MM.1S (cell line): ENCODE data around the gene KLHL12.

Experiments
- DNase-seq: peaks from one replicate; pipeline ENCODE4 v3.0.0-alpha.2; 2015
- H2AFZ ChIP-seq: fragments of 300-600 bp; sonication (generic); 2 replicates; pipeline ENCODE4 v1.6.0; 2016; ENCODE audit warnings: antibody characterized with exemption, low read length
- H3F3A ChIP-seq: fragments of 300-600 bp; sonication (generic); 2 replicates; pipeline ENCODE4 v1.6.1; 2016; ENCODE audit warnings: mild to moderate bottlenecking, antibody characterized with exemption, low read length, moderate library complexity, mixed read lengths; ENCODE audit not compliant: insufficient read depth
- H3K27ac ChIP-seq: fragments of 300-600 bp; sonication (generic); 2 replicates; pipeline ENCODE4 v1.5.1; 2016; ENCODE audit warnings: mild to moderate bottlenecking, low read length
- H3K27me3 ChIP-seq: fragments of 300-600 bp; sonication (generic); replicated peaks from 2 replicates; pipeline ENCODE4 v1.6.0; 2016; ENCODE audit warnings: low read length; ENCODE audit not compliant: insufficient read depth
- H3K36me3 ChIP-seq: fragments of 300-600 bp; sonication (generic); replicated peaks from 2 replicates; pipeline ENCODE4 v1.6.1; 2016; ENCODE audit warnings: mild to moderate bottlenecking, low read length, mixed read lengths; ENCODE audit not compliant: insufficient read depth
- H3K4me1 ChIP-seq: fragments of 300-600 bp; sonication (generic); 2 replicates; pipeline ENCODE4 v1.6.1; 2016; ENCODE audit warnings: low read length, mixed read lengths
- H3K4me2 ChIP-seq: fragments of 300-600 bp; sonication (generic); 2 replicates; pipeline ENCODE4 v1.6.0; 2016; ENCODE audit warnings: low read depth, low read length
- H3K4me3 ChIP-seq: fragments of 300-600 bp; sonication (generic); 2 replicates; pipeline ENCODE4 v1.5.1; 2016; ENCODE audit warnings: low read length, mixed read lengths
- H3K79me2 ChIP-seq: fragments of 300-600 bp; sonication (generic); 2 replicates; pipeline ENCODE4 v1.6.1; 2016; ENCODE audit warnings: mixed run types, low read length, mixed read lengths
- H3K9ac ChIP-seq: fragments of 300-600 bp; sonication (generic); 2 replicates; pipeline ENCODE4 v1.6.1; 2016; ENCODE audit warnings: low read length, mixed read lengths
- H3K9me2 ChIP-seq: fragments of 300-600 bp; sonication (generic); replicated peaks from 2 replicates; pipeline ENCODE4 v1.6.1; 2016; ENCODE audit warnings: mild to moderate bottlenecking, low read length, mixed read lengths; ENCODE audit not compliant: insufficient read depth
- H3K9me3 ChIP-seq: fragments of 300-600 bp; sonication (generic); replicated peaks from 2 replicates; pipeline ENCODE4 v1.6.1; 2016; ENCODE audit warnings: mild to moderate bottlenecking, low read length, mixed read lengths; ENCODE audit not compliant: insufficient read depth
- H4K20me1 ChIP-seq: fragments of 300-600 bp; sonication (generic); 2 replicates; pipeline ENCODE4 v1.6.1; 2016; ENCODE audit warnings: mild to moderate bottlenecking, low read length, moderate library complexity, mixed read lengths; ENCODE audit not compliant: insufficient read depth
- EZH2 ChIP-seq: fragments of 300-600 bp; sonication (generic); optimal IDR thresholded peaks from 2 replicates; pipeline ENCODE3; 2017; ENCODE audit warnings: low read depth, mild to moderate bottlenecking, antibody characterized with exemption, low read length, mixed read lengths
- EZH2phosphoT487 ChIP-seq: fragments of 300-600 bp; sonication (generic); IDR thresholded peaks from 2 replicates; pipeline ENCODE4 v1.6.1; 2018; ENCODE audit warnings: antibody characterized with exemption, low read length
- TF ChIP-seq, protein P1 (sequence below): fragments of 300-600 bp; sonication (generic); IDR thresholded peaks from 2 replicates; pipeline ENCODE4 v1.5.1; 2016; ENCODE audit warnings: antibody characterized with exemption, low read length, mixed read lengths

The KLHL12 gene

DNA sequence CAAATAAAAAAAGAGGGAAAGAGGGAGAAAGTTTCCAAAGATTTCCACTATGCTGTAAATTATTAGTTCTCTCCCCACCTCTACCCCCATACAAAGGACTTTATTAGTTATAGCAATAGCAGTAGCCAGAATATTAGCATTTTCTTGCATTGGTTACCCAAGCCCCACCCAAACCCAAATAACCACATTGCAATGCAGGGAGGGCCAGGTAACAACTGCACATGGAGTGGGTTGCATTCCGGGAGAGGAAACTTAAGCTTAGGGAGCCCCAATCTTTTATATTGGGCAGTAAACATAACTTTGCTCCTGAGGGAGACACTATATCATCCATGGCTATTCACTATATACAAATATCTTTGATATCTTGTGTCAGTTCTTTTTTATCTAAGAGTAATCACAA is 25.1 kb upstream of the KLHL12 start:
- no peak for DNase-seq
- H3K9ac ChIP-seq = no peak overlapping the region
- no peaks in the 10 kb centered on the region for H3K9me3 ChIP-seq
- H3K27ac ChIP-seq = no peak overlapping the region
- no peak overlapping the region for H2AFZ ChIP-seq
- H3K36me3 ChIP-seq = peaks cover 5% of the 10 kb centered on the region; the same call in 1 of the 2 replicates
- peaks cover 2% of the 10 kb centered on the region for H3F3A ChIP-seq
- H3K9me2 ChIP-seq = no peaks in the 10 kb centered on the region
- peaks cover 78% of the 10 kb centered on the region for H3K79me2 ChIP-seq
- H3K4me3 ChIP-seq = no peak overlapping the region
- TF ChIP-seq, protein P1, sequence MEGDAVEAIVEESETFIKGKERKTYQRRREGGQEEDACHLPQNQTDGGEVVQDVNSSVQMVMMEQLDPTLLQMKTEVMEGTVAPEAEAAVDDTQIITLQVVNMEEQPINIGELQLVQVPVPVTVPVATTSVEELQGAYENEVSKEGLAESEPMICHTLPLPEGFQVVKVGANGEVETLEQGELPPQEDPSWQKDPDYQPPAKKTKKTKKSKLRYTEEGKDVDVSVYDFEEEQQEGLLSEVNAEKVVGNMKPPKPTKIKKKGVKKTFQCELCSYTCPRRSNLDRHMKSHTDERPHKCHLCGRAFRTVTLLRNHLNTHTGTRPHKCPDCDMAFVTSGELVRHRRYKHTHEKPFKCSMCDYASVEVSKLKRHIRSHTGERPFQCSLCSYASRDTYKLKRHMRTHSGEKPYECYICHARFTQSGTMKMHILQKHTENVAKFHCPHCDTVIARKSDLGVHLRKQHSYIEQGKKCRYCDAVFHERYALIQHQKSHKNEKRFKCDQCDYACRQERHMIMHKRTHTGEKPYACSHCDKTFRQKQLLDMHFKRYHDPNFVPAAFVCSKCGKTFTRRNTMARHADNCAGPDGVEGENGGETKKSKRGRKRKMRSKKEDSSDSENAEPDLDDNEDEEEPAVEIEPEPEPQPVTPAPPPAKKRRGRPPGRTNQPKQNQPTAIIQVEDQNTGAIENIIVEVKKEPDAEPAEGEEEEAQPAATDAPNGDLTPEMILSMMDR = no peak
- no peak for TF ChIP-seq EZH2phosphoT487
- TF ChIP-seq EZH2 = no peak
- no peak overlapping the region for H3K4me2 ChIP-seq
- peaks cover 20% of the 10 kb centered on the region for H4K20me1 ChIP-seq
- no peaks in the 10 kb centered on the region for H3K27me3 ChIP-seq
- H3K4me1 ChIP-seq = peaks cover 9% of the 10 kb centered on the region; the same call in 1 of the 2 replicates

GRCh38 chr1:202951437-202951836 is 24.4 kb upstream of the KLHL12 start:
- Histone ChIP-seq H3K79me2 (peaks cover 72% of the 10 kb centered on the region), H3K4me1 (peaks cover 3% of the 10 kb centered on the region; the same call in 1 of the 2 replicates), H4K20me1 (peaks cover 19% of the 10 kb centered on the region), H3F3A (no peaks in the 10 kb centered on the region), H2AFZ (no peak overlapping the region), H3K27ac (no peak overlapping the region), H3K27me3 (no peaks in the 10 kb centered on the region), H3K9me3 (no peaks in the 10 kb centered on the region), H3K36me3 (peaks cover 6% of the 10 kb centered on the region; the same call in 1 of the 2 replicates), H3K4me2 (no peak overlapping the region), H3K9me2 (no peaks in the 10 kb centered on the region), H3K4me3 (no peak overlapping the region), H3K9ac (no peak overlapping the region)
- TF ChIP-seq, protein P1 = no peak
- TF ChIP-seq EZH2phosphoT487 (no peak), EZH2 (no peak)
- DNase-seq = no peak

- no peaks in the 10 kb centered on the region for H3F3A ChIP-seq
- no peak overlapping the region for H3K9ac ChIP-seq
- H4K20me1 ChIP-seq = no peaks in the 10 kb centered on the region
- no peak for TF ChIP-seq EZH2
- no peak for TF ChIP-seq EZH2phosphoT487
- TF ChIP-seq, protein P1 = no peak
- H3K4me2 ChIP-seq = no peak overlapping the region
- H3K9me2 ChIP-seq = no peaks in the 10 kb centered on the region
- no peak overlapping the region for H2AFZ ChIP-seq
- H3K79me2 ChIP-seq = peaks cover 12% of the 10 kb centered on the region
- no peaks in the 10 kb centered on the region for H3K4me1 ChIP-seq
- peaks cover 33% of the 10 kb centered on the region for H3K36me3 ChIP-seq
- no peaks in the 10 kb centered on the region for H3K9me3 ChIP-seq
- H3K27me3 ChIP-seq = no peaks in the 10 kb centered on the region
- no peak overlapping the region for H3K27ac ChIP-seq
- no peak for DNase-seq
- no peak overlapping the region for H3K4me3 ChIP-seq
These were observed 18.4 kb upstream of the KLHL12 start for GRCh38 chr1:202945483-202945882.
